GM19240 (cell line): ENCODE results near the gene FTHL17.

Source experiments
- DNase-seq: peaks from one replicate; pipeline ENCODE4 v3.0.0; 2011; ENCODE audit warnings: low spot score; ENCODE audit not compliant: insufficient read length

The FTHL17 gene

DNA sequence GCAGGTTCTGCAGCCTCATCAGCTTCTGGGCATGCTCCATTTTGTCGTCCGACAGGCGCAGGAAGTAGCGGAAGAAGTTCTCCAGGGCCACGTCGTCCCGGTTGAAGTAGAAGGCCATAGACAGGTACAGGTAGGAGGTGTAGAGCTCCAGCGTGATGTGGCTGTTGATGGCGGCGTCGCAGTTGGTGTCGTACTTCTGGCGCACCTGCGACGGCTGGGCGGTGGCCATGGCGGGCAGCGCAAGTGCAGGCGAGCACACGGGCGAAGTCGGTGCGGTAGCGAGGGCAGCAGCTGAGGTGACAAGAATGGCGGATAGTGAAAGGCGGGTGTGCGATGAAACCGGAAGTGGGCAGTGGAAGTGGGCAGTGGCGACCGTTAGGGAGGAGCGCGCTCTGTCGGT, at the start of gene FTHL17:
TSS of gene FTHL17 (minus strand) at position 317 of the 400 bp plus-strand sequence. CDS start at position 229, 88 bp downstream.
- DNase-seq: no peak

DNA sequence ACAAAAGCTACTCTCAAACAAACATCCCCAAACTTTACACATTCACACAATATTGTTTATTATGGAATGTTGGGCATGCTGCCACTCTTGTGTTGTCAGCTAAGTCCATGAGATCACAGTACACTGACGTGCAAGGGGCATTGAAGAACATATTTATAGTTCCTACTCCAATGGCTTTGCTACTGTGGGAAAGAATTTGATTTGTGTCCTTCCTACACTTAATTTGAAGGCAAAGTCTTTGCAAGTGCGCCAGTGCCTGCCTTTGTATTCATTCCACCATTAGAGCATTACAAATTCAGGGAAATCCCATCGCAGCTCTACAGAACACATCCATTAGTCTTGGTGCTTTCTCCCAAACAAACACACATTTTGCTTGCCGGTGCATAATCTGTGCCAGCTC, 45.4 kb upstream of the FTHL17 start:
- DNase-seq: no peak

DNA sequence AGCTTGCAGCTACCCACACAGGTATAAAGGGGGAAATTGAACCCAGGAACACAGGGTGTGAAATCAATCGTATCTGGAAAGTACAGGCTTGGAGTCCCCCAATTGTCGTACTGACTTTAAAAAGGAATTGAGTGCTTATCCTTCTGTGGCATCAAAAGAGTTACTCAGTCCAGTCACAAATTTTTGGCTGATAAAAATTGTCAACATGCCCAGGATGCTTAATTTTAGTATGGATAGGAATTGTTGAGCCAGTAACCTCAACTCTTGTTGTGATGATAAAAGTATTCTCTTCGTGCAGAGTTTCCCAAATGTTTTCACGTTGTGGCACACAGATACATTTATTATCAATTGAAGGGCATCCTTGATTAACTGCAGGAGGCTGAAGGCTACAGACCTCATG, 43.6 kb upstream of the FTHL17 start:
- DNase-seq: no peak

DNA sequence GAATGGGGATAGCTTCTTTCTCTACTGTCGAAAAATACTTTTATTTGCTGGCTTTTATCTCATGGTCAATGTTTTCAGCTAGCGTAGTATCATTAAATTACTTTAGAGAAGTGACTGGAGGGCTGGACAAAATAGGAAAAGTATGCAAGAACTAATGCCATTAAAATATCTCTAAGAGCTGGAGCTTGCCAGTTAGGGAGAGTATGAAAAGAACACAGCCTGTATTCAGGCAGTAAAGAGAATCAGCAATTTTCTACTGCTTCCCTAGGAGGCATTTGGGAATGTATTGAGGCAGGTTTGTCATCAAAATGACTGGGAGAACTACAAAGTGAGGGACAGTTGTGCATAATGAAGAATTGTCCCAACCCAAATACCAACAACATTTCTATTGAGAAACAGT, 43.0 kb upstream of the FTHL17 start:
- no peak for DNase-seq

DNA sequence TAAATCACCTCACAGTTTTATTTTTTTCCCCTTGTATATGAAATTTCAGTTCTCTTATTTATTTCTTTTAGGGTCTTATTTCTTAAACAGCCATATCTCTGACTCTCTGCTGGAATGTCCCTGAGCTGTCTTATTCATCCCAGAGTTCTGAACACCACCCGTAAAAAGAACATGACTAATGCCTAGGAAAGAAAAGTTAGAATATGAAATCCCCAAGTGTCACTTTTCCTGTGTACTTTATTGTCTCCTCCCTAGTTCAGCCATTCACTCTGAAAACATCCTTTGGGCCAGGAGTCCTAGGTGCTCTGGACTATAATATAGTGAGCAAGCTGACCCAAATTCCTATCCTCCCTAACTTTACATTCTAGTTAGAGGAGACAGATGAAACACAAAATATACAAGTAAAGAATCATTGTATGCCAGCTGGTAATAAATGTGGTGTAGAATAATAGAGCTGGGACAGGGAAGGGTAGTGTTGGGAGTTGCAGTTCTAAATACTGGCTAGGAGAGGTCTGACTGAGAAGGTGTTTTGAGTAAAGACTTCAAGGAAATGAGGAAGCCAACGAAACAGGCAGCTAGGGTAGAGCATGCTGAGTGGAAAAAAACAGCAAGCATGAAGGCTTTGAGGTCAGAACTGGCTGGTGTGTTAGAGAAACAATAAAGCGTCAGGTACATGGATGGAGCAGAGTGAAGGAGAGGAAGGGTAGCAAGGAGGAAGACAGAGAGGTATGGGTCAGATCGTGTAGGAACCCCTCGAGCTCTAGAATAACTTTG, 40.6 kb upstream of the FTHL17 start:
- DNase-seq: no peak

DNA sequence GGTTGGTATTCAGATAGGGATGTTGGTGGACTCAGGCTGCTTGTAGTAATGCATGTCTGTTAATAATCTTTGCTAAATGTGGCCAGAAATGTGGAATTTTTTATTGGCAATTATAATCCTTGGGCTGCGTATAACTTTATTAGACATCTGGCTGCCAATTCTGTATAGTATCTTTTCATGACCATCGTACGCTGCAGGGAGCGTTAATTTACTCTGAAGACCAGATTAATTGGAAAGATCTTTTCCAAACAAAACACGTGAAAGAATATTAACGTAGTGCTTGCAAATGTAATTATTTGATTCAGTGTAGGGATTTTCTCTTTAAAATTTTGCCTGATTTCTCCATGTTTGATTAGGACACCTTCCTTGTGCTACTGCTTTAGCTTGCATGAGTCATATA, 38.8 kb upstream of the FTHL17 start:
- DNase-seq: no peak

DNA sequence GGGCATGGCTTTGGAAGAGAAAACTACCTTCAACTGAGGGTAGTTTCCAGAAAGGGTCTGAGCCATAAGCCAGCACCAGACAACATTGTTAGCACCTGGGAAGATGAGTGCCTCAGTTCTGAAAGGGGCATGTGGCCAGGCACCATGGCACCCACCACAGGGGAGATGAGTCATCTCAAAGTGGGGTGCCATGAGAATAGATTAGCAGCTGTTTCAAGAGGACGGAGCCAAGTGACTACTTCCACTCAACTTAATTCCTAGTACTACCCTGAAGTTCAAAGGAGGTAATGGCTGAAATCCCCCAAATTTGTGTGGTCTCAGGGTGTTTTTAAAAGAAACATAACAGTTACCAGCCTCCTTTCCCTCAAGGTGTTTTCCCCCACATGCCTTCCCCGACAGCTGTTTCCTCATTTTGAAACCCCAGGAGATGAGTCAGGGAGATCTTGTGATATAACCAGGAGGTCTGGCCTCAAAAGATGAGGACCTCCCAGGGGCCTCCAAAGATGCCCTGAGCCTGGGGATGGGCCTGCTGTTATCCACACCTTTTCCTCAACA, 27.8 kb upstream of the FTHL17 start:
- DNase-seq: no peak

DNA sequence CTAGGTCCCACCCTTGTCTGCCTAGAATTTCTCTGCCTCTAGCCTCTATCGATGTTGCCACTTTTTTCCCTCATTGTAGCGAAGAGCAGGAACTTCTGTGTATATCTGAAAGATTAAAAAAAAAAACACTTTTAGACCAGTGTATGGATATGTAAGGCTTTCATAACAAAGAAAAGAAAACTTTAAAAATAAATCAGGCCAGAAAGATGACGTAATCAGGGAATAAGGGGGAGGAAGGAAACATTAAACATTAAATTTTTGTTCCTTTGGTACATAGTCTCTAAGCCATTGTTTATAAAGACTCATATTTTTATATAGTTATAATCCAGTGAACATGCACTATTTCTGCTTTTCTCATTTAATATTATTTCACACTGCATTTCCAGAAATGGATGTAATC, 26.2 kb upstream of the FTHL17 start:
- no peak for DNase-seq

DNA sequence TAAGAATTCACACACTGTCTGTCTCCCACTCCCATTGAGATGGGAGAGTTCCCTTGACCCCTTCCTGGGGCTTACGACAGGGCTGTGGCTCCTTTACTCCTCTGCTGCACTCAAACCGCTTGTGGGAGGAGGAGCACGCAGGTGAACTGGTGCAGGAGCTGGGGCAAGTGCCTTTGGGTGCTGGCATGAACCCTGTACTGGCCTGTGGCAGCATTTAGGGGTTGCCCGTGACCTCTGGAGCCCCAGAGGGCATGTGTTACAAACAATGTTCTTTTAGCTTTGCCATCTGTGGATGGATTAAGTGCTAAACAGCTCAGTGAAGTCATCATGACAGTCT, 21.8 kb upstream of the FTHL17 start:
- no peak for DNase-seq

DNA sequence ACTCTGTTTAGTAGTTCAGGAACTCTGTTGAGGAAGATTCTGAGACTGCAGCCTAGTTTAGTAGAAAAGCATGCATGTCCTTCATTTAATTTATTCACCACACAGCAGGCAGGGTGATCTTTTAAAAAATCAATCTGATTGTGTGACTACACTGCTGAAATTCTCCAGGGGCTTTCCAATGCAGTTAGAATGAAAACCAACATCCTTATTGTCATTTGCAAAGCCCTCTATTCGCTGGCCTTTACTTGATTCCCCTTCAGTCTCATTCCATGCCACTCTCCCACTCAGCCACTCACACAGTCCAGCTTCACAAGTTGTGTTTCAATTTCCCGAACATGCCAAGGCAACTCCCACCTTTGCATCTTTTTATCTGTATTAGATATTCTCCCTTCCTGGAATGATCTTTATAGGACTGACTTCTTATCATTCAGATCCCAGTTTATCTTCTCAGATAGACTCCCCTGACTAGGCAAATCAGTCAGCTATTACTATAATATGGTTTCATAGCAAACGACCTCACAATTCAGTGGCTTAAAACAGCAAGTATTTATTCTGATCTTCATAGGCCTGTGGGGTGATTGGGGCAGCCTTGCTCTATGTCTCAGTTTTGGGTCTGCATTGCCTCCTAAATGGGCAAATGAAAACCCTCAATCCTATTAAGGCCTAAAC, 21.3 kb upstream of the FTHL17 start:
- no peak for DNase-seq

DNA sequence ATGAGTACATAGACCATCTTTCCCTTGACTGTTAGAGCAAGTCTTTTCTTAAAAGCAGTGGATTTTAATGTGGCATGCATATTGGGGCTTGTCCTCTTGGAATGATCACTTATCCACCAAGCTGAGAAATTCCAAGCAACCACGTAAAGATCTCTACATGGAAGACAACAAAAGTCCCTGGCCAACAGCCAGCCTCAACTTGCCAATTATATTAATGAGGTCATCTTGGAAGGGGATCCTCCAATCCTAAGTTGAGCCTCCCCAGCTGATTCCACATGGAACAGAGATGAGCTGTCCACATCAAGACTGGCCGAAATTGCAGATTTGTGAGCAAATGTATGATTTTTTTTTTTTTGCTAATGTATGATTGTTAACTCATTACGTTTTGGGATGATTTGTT, 20.6 kb upstream of the FTHL17 start:
- no peak for DNase-seq

DNA sequence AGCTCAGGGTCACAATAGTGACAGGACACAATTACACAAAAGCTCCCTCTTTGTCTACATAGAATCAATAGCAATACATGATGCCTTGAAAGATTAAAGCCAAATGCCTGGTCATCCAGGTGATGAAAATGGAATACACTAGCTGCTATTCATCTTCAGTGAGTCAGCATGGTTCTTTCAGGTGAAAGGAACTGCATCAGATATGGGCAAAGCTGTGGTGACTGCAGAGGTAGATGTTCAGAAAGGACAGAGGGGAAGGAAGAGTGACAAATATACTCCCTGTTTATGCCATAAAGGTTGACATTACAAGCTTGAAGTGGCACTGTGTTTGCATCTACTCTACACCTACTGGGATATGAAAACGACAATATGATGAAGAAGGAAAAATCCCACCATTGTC, 20.0 kb upstream of the FTHL17 start:
- DNase-seq: no peak

DNA sequence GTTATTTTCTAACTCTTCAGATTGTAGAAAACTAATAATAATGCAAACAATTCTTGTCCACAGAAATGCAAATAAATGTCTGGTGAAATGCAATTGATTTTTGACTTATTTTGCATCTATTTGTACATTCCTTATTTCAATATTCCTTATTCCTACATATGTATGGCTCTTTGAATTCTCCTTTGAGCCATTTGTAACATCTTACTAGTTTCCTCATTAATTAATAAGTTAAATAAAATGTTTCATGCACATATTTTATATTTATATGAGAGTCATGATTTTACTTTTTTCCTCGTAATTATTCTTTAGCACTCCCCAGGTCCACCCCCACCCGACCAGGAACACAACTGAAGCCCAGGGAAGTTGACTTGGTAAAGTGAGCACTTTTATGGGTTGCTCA, 2.7 kb upstream of the FTHL17 start:
- DNase-seq: no peak

DNA sequence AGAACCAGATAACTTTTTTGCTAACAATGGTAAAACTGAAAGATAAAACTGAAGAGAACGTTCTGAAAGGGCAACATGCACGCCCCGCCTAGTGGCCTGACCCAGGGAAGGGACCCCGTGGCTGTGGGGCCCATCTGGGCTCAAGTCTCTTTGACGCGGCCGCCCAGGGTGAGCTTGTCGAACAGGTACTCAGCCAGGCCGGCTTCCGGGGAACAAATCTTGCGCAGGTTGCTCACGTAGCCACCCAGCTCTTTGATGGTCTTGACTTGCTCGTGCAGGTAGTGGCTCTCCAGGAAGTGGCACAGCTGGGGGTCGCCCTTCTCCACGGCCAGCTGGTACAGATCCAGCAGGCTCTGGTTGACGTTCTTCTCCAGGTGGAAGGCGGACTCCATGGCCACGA, 579 bp downstream of the FTHL17 start:
- DNase-seq: no peak

DNA sequence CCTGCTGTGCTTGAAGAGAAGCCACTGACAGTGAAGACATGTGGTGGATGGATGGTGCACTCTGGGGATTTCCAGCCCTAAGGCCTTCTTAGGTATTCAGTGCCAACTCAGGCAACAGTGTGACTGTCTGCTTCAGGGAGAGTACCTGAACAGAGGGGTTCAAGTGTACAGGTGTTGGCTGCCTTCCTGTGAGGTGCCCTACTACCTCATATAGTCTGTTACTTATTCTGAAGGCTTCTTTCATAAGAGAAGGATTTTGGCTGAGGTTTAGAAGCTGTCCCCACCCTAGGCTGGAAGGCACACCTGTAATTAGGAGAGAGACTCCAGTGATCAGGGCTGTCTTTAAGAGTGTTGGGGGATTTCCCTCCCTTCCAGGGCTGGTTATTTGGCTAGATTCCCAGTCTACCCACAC, 1.8 kb downstream of the FTHL17 start:
- DNase-seq: no peak

DNA sequence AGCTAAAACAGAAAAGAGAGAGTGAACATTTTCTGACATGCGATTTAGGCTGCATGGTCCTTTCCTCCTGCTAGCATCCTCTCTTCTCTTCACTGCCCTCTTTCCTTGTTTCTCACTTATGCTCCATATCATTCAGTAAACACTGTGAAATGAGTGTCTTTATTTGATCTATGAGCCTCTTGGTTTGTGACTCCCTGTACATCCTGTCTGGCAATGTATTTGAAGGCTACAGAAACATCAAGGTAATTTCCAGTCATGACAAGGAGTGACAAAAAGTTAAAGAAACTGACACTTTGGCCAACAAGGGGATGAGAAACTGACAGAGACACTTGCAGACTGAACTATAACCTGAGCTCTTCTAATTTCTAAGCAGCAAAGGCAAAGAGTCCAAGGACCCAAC, 8.7 kb downstream of the FTHL17 start:
- no peak for DNase-seq

DNA sequence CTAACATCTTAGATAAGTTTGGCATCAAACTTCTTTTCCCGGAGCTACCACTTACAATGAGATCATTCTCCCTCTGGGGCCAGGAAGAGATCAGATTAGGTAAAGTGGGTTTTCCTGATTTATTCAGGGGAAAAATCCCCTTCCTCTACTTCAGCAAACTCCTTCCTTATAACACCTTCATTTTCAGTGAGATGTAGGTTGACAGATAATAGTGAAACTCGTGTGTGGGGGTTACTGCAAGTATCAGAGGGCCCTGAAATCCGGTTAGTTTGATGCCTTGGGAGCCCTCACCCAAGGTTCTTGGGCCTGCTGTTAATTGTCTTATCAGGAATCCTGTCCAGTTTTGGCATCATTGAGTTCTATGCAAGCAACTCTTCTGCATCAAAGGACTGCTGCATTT, 10.8 kb downstream of the FTHL17 start:
- DNase-seq: no peak

DNA sequence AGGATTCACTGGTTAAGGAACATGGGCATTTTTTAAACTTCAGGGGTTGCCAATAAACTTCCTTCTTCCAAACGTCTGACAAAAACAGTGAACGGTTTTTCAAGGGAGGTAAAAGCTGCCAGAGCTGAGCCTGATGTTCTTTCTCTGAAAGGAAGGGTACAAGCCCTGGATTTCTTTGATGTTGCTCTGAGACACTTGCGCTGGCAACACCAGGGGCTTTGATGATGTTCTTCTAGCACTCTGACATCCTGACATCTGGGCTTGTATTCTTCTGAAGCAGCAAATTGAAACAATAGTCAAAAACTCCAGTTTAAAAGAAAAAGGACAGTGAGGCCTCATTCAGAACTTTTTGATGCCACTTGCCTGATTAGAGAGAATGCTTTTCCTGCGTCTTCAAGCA, 11.8 kb downstream of the FTHL17 start:
- no peak for DNase-seq

DNA sequence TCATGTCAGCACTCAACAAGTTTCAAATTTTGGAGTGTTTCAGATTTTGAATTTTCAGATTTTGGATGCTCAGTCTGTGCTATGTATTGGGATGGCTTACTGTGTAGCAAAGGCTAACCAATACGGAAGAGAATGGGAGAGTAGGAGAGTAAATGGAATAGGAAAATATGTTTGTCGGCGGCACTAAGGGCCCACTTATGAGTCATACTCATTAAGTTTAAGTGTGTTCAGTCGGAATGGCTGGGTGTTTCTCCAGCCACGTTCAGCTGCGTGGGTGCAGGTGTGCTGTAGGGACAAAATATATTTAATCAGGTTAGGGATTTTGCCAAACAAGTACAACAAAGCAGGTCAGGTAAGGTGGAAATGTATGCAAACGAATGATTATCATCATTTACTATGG, 13.6 kb downstream of the FTHL17 start:
- no peak for DNase-seq

DNA sequence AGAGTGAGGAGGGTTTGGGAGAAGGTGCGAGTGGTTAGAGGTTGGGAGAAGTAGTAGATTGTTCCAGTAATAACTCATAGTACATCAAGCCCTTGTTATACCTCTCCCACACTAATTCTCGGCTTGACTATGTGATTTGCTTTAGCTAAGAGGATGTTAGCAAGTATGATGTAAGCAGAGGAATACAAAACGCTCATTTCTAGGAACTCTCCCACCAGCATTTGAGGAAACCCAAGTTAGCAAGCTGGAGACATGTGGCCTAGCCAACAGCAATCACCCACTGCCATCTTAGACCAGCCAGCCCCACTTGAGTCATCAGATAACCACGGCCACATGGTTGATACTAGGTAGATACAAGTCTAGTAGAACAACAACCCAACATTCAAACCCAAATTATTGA, 14.2 kb downstream of the FTHL17 start:
- DNase-seq: no peak

DNA sequence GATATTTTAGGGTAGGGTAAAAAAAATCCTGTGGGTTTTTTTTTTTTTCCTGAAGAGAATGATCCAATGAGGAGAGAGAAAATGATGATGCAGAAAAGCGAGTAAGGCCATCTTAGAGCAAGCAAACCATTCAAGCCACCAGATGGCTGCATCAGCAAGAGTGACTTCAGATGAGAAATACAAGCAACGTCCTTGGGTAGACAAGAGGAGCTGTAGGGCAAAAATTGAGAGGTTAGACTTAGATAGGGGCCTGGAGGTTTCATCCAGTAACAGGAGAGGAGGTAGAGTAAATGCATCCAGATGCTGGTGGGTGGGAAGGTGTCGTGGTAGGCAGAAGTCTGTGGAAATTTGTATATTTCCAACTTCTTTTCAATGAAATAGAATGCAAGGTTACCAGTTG, 14.6 kb downstream of the FTHL17 start:
- no peak for DNase-seq

DNA sequence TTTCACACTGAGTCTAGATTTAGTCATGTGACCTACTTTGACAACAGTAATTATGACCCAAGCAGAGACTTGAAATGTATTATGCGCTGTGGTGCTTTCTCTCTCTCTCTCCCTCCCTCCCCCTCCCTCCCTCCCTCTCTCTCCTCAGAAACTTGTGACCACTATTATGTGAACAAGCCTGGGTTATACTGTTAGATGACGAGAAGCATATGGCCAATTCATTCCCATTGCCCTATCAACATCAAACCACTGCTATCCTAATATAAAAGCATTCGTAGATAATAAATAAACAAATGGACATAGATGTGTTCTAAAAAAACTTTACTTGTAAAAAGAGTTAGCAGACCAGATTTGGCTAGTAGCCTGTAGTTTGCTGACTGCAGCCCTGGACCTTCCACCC, 18.2 kb downstream of the FTHL17 start:
- DNase-seq: no peak

DNA sequence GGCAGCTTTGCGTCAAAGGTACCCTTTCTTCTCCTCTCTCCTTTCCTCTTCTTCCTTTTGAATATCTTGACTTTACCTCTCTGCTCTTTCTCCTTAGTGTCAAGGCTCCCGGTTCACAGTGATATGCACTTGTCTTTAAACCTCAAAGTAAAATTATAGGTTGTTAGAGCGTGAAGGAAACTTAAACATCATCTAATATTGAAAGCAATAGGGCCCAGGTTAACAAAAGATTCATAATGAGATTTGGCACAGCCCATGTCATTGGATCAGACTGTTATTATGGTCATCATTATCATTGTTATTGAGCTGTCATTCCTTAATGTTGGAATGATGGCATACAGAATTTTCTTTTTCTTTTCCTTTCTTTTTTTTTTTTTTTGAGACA, 32.5 kb downstream of the FTHL17 start:
- DNase-seq: no peak
